Activated naive CD8-positive, alpha-beta T cell (primary cell): ENCODE results near the gene ANKRD55.
"Not testable (repeated sequence)": the region's sequence is repeated elsewhere in the genome, so short reads cannot be mapped to it uniquely, and the experiment has no call there.

Source experiments
- H3K27ac Mint-ChIP-seq: one replicate; pipeline ENCODE4 v1.8.0; 2021; ENCODE audit warnings: mixed read lengths
- H3K27me3 Mint-ChIP-seq: one replicate; pipeline ENCODE4 v1.8.0; 2021; ENCODE audit warnings: mixed read lengths
- H3K36me3 Mint-ChIP-seq: one replicate; pipeline ENCODE4 v1.8.0; 2021; ENCODE audit warnings: mixed read lengths
- H3K4me1 Mint-ChIP-seq: one replicate; pipeline ENCODE4 v1.8.0; 2021; ENCODE audit warnings: low read depth, mixed read lengths
- H3K4me3 Mint-ChIP-seq: one replicate; pipeline ENCODE4 v1.8.0; 2021; ENCODE audit warnings: mild to moderate bottlenecking, mixed read lengths
- H3K9me3 Mint-ChIP-seq: one replicate; pipeline ENCODE4 v1.8.0; 2021; ENCODE audit warnings: low read depth, mixed read lengths

Gene ANKRD55

GRCh38 chr5:56157191-56157621 lies 75.9 kb downstream of the ANKRD55 start:
- not testable (repeated sequence) for H3K4me3 Mint-ChIP-seq, H3K36me3 Mint-ChIP-seq, H3K27me3 Mint-ChIP-seq, H3K9me3 Mint-ChIP-seq
- Mint-ChIP-seq H3K4me1 (peaks cover 69% of the 10 kb centered on the region), H3K27ac (peak overlapping the region; percentile 0)

- Mint-ChIP-seq H3K4me1 (peaks cover 66% of the 10 kb centered on the region), H3K27ac (peak overlapping the region; percentile 83), H3K4me3 (peak overlapping the region; percentile 62)
- H3K36me3 Mint-ChIP-seq, H3K9me3 Mint-ChIP-seq, H3K27me3 Mint-ChIP-seq: not testable (repeated sequence)
These were observed 76.4 kb downstream of the ANKRD55 start for GRCh38 chr5:56156585-56157190.

GRCh38 chr5:56155992-56156584 lies 77.0 kb downstream of the ANKRD55 start:
- peak overlapping the region; percentile 62 for H3K4me3 Mint-ChIP-seq
- H3K4me1 Mint-ChIP-seq, result peaks cover 60% of the 10 kb centered on the region
- H3K36me3 Mint-ChIP-seq, result no peaks in the 10 kb centered on the region
- no peaks in the 10 kb centered on the region for H3K9me3 Mint-ChIP-seq
- H3K27me3 Mint-ChIP-seq, result no peaks in the 10 kb centered on the region
- H3K27ac Mint-ChIP-seq, result peak overlapping the region; percentile 83

- H3K4me3 Mint-ChIP-seq, result peak overlapping the region; percentile 31
- peak overlapping the region; percentile 35 for H3K27ac Mint-ChIP-seq
- H3K4me1 Mint-ChIP-seq, result peaks cover 53% of the 10 kb centered on the region
These were observed 78.2 kb downstream of the ANKRD55 start for GRCh38 chr5:56154732-56155484.

GRCh38 chr5:56152437-56152836 lies 80.7 kb downstream of the ANKRD55 start:
- peak overlapping the region; percentile 14 for H3K27ac Mint-ChIP-seq
- peaks cover 64% of the 10 kb centered on the region for H3K4me1 Mint-ChIP-seq
- no peak overlapping the region for H3K4me3 Mint-ChIP-seq
- no peaks in the 10 kb centered on the region for H3K36me3 Mint-ChIP-seq
- no peaks in the 10 kb centered on the region for H3K27me3 Mint-ChIP-seq
- H3K9me3 Mint-ChIP-seq, result no peaks in the 10 kb centered on the region

More at GRCh38 chr5:56154732-56155484, 78.2 kb downstream of the ANKRD55 start:
- Mint-ChIP-seq H3K27me3 (no peaks in the 10 kb centered on the region), H3K36me3 (no peaks in the 10 kb centered on the region), H3K9me3 (no peaks in the 10 kb centered on the region)

GRCh38 chr5:56150756-56151155 lies 82.4 kb downstream of the ANKRD55 start:
- not testable (repeated sequence) for H3K36me3 Mint-ChIP-seq, H3K9me3 Mint-ChIP-seq, H3K27me3 Mint-ChIP-seq, H3K4me3 Mint-ChIP-seq, H3K27ac Mint-ChIP-seq
- peaks cover 53% of the 10 kb centered on the region for H3K4me1 Mint-ChIP-seq

GRCh38 chr5:56148453-56148971 lies 84.6 kb downstream of the ANKRD55 start:
- Mint-ChIP-seq H3K27ac (peak overlapping the region; percentile 73), H3K36me3 (no peaks in the 10 kb centered on the region), H3K27me3 (no peaks in the 10 kb centered on the region), H3K4me3 (no peak overlapping the region), H3K4me1 (peaks cover 47% of the 10 kb centered on the region), H3K9me3 (no peaks in the 10 kb centered on the region)

- Mint-ChIP-seq H3K4me1 (peaks cover 49% of the 10 kb centered on the region), H3K27ac (peak overlapping the region; percentile 73), H3K27me3 (no peaks in the 10 kb centered on the region), H3K36me3 (no peaks in the 10 kb centered on the region), H3K9me3 (no peaks in the 10 kb centered on the region), H3K4me3 (no peak overlapping the region)
These were observed 85.4 kb downstream of the ANKRD55 start for GRCh38 chr5:56147659-56148230.

GRCh38 chr5:56147106-56147505 lies 86.0 kb downstream of the ANKRD55 start:
- no peak overlapping the region for H3K27ac Mint-ChIP-seq

GRCh38 chr5:56146674-56147073 lies 86.5 kb downstream of the ANKRD55 start:
- no peaks in the 10 kb centered on the region for H3K27me3 Mint-ChIP-seq
- no peak overlapping the region for H3K27ac Mint-ChIP-seq
- H3K4me1 Mint-ChIP-seq, result peaks cover 51% of the 10 kb centered on the region
- H3K9me3 Mint-ChIP-seq, result no peaks in the 10 kb centered on the region
- H3K4me3 Mint-ChIP-seq, result no peak overlapping the region
- H3K36me3 Mint-ChIP-seq, result no peaks in the 10 kb centered on the region

More at GRCh38 chr5:56147106-56147505, 86.0 kb downstream of the ANKRD55 start:
- Mint-ChIP-seq H3K36me3 (no peaks in the 10 kb centered on the region), H3K4me3 (no peak overlapping the region), H3K4me1 (peaks cover 49% of the 10 kb centered on the region), H3K9me3 (no peaks in the 10 kb centered on the region), H3K27me3 (no peaks in the 10 kb centered on the region)

- no peaks in the 10 kb centered on the region for H3K27me3 Mint-ChIP-seq
- no peaks in the 10 kb centered on the region for H3K9me3 Mint-ChIP-seq
- H3K4me1 Mint-ChIP-seq, result peaks cover 55% of the 10 kb centered on the region
- H3K27ac Mint-ChIP-seq, result no peak overlapping the region
- no peak overlapping the region for H3K4me3 Mint-ChIP-seq
- H3K36me3 Mint-ChIP-seq, result no peaks in the 10 kb centered on the region
These were observed 87.6 kb downstream of the ANKRD55 start for GRCh38 chr5:56145511-56145910.

GRCh38 chr5:56145106-56145505 lies 88.0 kb downstream of the ANKRD55 start:
- Mint-ChIP-seq H3K9me3 (no peaks in the 10 kb centered on the region), H3K27me3 (no peaks in the 10 kb centered on the region), H3K27ac (no peak overlapping the region), H3K4me3 (no peak overlapping the region), H3K4me1 (peaks cover 55% of the 10 kb centered on the region), H3K36me3 (no peaks in the 10 kb centered on the region)

- H3K36me3 Mint-ChIP-seq, result no peaks in the 10 kb centered on the region
- no peak overlapping the region for H3K27ac Mint-ChIP-seq
- H3K4me1 Mint-ChIP-seq, result peaks cover 53% of the 10 kb centered on the region
- H3K27me3 Mint-ChIP-seq, result no peaks in the 10 kb centered on the region
- no peaks in the 10 kb centered on the region for H3K9me3 Mint-ChIP-seq
- no peak overlapping the region for H3K4me3 Mint-ChIP-seq
These were observed 88.9 kb downstream of the ANKRD55 start for GRCh38 chr5:56144211-56144610.

GRCh38 chr5:56143373-56143714 lies 89.8 kb downstream of the ANKRD55 start:
- Mint-ChIP-seq H3K4me1 (peaks cover 45% of the 10 kb centered on the region), H3K9me3 (no peaks in the 10 kb centered on the region), H3K4me3 (no peak overlapping the region), H3K27ac (no peak overlapping the region), H3K36me3 (no peaks in the 10 kb centered on the region), H3K27me3 (no peaks in the 10 kb centered on the region)
